K562 (cell line): Measurements from ENCODE around the gene UBE2E1. TPM values are rescaled to one million over a fixed set of nuclear protein-coding genes. Genes with fewer than 3 reads are reported as not detected.

Experiments used
- ARID4B ChIP-seq: sonication (generic); formaldehyde crosslinking; IDR thresholded peaks from 2 replicates; pipeline ENCODE4 v1.8.0; 2022; ENCODE audit warnings: mild to moderate bottlenecking, missing genetic modification reagents
- CTCFL ChIP-seq: IDR thresholded peaks from 2 replicates; pipeline ENCODE4 v1.6.1; 2011; ENCODE audit warnings: borderline replicate concordance, low read depth, mild to moderate bottlenecking, moderate library complexity, low read length; ENCODE audit not compliant: insufficient read depth, poor library complexity, severe bottlenecking
- HNRNPL ChIP-seq: fragments of 200-400 bp; formaldehyde crosslinking; IDR thresholded peaks from 2 replicates; pipeline ENCODE4 v1.6.1; 2017; ENCODE audit warnings: low read depth, mild to moderate bottlenecking, low read length
- HSF4 ChIP-seq: fragments of 250-450 bp; sonication (Bioruptor Pico); IDR thresholded peaks from 2 replicates; pipeline ENCODE4 v2.1.2; 2022; ENCODE audit warnings: mild to moderate bottlenecking, moderate library complexity, borderline replicate concordance
- KLF10 ChIP-seq: fragments of 250-450 bp; sonication (Bioruptor Pico); IDR thresholded peaks from 2 replicates; pipeline ENCODE4 v1.6.1; 2021; ENCODE audit warnings: matching md5 sums
- NFE2 ChIP-seq: IDR thresholded peaks from 2 replicates; pipeline ENCODE4 v1.6.1; 2014; ENCODE audit warnings: antibody characterized with exemption, low read depth
- RBBP5 ChIP-seq: fragments of 200-600 bp; sonication (generic); IDR thresholded peaks from 2 replicates; pipeline ENCODE4 v1.6.1; 2012; ENCODE audit warnings: borderline replicate concordance, mild to moderate bottlenecking, low read length, control low read depth, inconsistent platforms; ENCODE audit not compliant: insufficient read depth, poor library complexity, severe bottlenecking
- SMARCA4 ChIP-seq: fragments of 450-650 bp; IDR thresholded peaks from 2 replicates; pipeline ENCODE4 v1.6.1; 2016
- SOX6 ChIP-seq: fragments of 450-650 bp; IDR thresholded peaks from 2 replicates; pipeline ENCODE4 v1.6.1; 2014; ENCODE audit warnings: mild to moderate bottlenecking
- polyA plus RNA-seq, 8 experiments: library from polyadenylated mRNA; depleted of rRNA in 4 of 8; stranded (reverse) in 5 of 8; unstranded in 3 of 8; fragments of >200 nt; fragmentation: Nextera tagmentation in 2 of 8; fragmentation: Illumina TruSeq in 1 of 8; extraction: Ambion mirVana in 2 of 8; extraction: Trizol in 1 of 8; gene quantifications; 2 replicates each; pipeline versions ENCODE4 v1.2.1 to v1.2.3, GENCODE V29; 2011 to 2014; ENCODE audit warnings: inconsistent platforms in 1 of 8, missing spikeins in 1 of 8
- total RNA-seq, 7 experiments: library from RNA; depleted of rRNA in 6 of 7; stranded (reverse); fragments of >200 nt in 6 of 7; fragmentation: Illumina TruSeq in 2 of 7; extraction: Trizol in 2 of 7; gene quantifications; 2 replicates each; pipeline versions ENCODE4 v1.2.1 to v1.2.3, GENCODE V29; 2011 to 2021; ENCODE audit warnings: low replicate concordance in 1 of 7
- TF ChIP-seq, protein P1 (sequence below): fragments of 200-800 bp; sonication (Bioruptor generic); IDR thresholded peaks from 2 replicates; pipeline ENCODE4 v1.6.1; 2017; ENCODE audit warnings: missing genetic modification characterization, missing compliant biosample characterization
- TF ChIP-seq, protein P2 (sequence below): fragments of 450-650 bp; IDR thresholded peaks from 2 replicates; pipeline ENCODE4 v1.6.1; 2016; ENCODE audit warnings: mild to moderate bottlenecking
- TF ChIP-seq, protein P3 (sequence below): IDR thresholded peaks from 2 replicates; pipeline ENCODE4 v1.6.1; 2012; ENCODE audit warnings: low read depth, low read length, improper control_type of control experiment, borderline replicate concordance
- TF ChIP-seq, protein P4 (sequence below), 2 experiments: IDR thresholded peaks; 2 replicates each; pipeline ENCODE4 v1.6.1; 2011; ENCODE audit warnings: borderline replicate concordance in 1 of 2, control low read depth in 1 of 2, low read depth in 1 of 2, low read length in 1 of 2, mild to moderate bottlenecking in 1 of 2, mixed read lengths in 1 of 2, moderate library complexity in 1 of 2; ENCODE audit not compliant: insufficient read depth in 1 of 2, insufficient read length in 1 of 2, poor library complexity in 1 of 2, severe bottlenecking in 1 of 2; ENCODE audit errors: extremely low read depth in 1 of 2

UBE2E1 gene
- total and polyA plus RNA-seq, 9 of the 15 experiments (the other 6 are each of a cell fraction or from before 2014, with no cell fraction given): 54.4 to 294 (median 165) TPM

GRCh38 chr3:23904545-23904944 lies 98.8 kb downstream of the UBE2E1 start (continued):
- TF ChIP-seq CTCFL (no peak), SMARCA4 (0 out of 2 replicates have a peak, but pooled peaks have one; percentile 17), RBBP5 (no peak), NFE2 (peak; percentile 86), ARID4B (CRISPR knock-in tag) (no peak), HNRNPL (no peak), HSF4 (CRISPR knock-in tag) (no peak), KLF10 (CRISPR knock-in tag) (no peak), SOX6 (peak; percentile 83)
- TF ChIP-seq, protein P1, sequence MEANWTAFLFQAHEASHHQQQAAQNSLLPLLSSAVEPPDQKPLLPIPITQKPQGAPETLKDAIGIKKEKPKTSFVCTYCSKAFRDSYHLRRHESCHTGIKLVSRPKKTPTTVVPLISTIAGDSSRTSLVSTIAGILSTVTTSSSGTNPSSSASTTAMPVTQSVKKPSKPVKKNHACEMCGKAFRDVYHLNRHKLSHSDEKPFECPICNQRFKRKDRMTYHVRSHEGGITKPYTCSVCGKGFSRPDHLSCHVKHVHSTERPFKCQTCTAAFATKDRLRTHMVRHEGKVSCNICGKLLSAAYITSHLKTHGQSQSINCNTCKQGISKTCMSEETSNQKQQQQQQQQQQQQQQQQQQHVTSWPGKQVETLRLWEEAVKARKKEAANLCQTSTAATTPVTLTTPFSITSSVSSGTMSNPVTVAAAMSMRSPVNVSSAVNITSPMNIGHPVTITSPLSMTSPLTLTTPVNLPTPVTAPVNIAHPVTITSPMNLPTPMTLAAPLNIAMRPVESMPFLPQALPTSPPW (CRISPR knock-in tag): no peak
- TF ChIP-seq, protein P2, sequence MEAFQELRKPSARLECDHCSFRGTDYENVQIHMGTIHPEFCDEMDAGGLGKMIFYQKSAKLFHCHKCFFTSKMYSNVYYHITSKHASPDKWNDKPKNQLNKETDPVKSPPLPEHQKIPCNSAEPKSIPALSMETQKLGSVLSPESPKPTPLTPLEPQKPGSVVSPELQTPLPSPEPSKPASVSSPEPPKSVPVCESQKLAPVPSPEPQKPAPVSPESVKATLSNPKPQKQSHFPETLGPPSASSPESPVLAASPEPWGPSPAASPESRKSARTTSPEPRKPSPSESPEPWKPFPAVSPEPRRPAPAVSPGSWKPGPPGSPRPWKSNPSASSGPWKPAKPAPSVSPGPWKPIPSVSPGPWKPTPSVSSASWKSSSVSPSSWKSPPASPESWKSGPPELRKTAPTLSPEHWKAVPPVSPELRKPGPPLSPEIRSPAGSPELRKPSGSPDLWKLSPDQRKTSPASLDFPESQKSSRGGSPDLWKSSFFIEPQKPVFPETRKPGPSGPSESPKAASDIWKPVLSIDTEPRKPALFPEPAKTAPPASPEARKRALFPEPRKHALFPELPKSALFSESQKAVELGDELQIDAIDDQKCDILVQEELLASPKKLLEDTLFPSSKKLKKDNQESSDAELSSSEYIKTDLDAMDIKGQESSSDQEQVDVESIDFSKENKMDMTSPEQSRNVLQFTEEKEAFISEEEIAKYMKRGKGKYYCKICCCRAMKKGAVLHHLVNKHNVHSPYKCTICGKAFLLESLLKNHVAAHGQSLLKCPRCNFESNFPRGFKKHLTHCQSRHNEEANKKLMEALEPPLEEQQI: 0 out of 2 replicates have a peak, but pooled peaks have one; percentile 23
- TF ChIP-seq, protein P3, sequence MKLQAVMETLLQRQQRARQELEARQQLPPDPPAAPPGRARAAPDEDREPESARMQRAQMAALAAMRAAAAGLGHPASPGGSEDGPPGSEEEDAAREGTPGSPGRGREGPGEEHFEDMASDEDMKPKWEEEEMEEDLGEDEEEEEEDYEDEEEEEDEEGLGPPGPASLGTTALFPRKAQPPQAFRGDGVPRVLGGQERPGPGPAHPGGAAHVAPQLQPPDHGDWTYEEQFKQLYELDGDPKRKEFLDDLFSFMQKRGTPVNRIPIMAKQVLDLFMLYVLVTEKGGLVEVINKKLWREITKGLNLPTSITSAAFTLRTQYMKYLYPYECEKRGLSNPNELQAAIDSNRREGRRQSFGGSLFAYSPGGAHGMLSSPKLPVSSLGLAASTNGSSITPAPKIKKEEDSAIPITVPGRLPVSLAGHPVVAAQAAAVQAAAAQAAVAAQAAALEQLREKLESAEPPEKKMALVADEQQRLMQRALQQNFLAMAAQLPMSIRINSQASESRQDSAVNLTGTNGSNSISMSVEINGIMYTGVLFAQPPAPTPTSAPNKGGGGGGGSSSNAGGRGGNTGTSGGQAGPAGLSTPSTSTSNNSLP: no peak
- TF ChIP-seq, protein P4, sequence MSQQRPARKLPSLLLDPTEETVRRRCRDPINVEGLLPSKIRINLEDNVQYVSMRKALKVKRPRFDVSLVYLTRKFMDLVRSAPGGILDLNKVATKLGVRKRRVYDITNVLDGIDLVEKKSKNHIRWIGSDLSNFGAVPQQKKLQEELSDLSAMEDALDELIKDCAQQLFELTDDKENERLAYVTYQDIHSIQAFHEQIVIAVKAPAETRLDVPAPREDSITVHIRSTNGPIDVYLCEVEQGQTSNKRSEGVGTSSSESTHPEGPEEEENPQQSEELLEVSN (IDR thresholded peaks at IDR 0.05; ENCODE audit: borderline replicate concordance in 1 of 2, extremely low read depth in 1 of 2, insufficient read depth in 1 of 2, insufficient read length in 1 of 2, low read depth in 1 of 2, low read length in 1 of 2, poor library complexity in 1 of 2, severe bottlenecking in 1 of 2): no peak
